Neural progenitor cell (in vitro differentiated cells): ENCODE data around the gene CTSS. TPM values are rescaled to one million over a fixed set of nuclear protein-coding genes. Genes with fewer than 3 reads are reported as not detected.
"Not testable (repeated sequence)": the region's sequence is repeated elsewhere in the genome, so short reads cannot be mapped to it uniquely, and the experiment has no call there.

Experiments
- DNase-seq: peaks from one replicate; pipeline ENCODE4 v3.0.0-alpha.2; 2016; ENCODE audit warnings: low spot score
- H2AFZ ChIP-seq: fragments of 200-600 bp; sonication (generic); replicated peaks from 2 replicates; pipeline ENCODE4 v1.6.1; 2016; ENCODE audit warnings: antibody characterized with exemption
- H3F3A ChIP-seq: fragments of 200-600 bp; sonication (generic); 2 replicates; pipeline ENCODE4 v1.6.1; 2016; ENCODE audit warnings: antibody characterized with exemption, low read depth
- H3K27ac ChIP-seq: fragments of 200-600 bp; sonication (generic); 2 replicates; pipeline ENCODE4 v1.5.1; 2016; ENCODE audit warnings: mild to moderate bottlenecking
- H3K27me3 ChIP-seq: fragments of 200-600 bp; sonication (generic); 2 replicates; pipeline ENCODE4 v1.6.1; 2016; ENCODE audit warnings: mild to moderate bottlenecking, moderate library complexity
- H3K36me3 ChIP-seq: fragments of 200-600 bp; sonication (generic); 2 replicates; pipeline ENCODE4 v1.5.1; 2016
- H3K4me1 ChIP-seq: fragments of 200-600 bp; sonication (generic); 2 replicates; pipeline ENCODE4 v1.6.1; 2016; ENCODE audit warnings: mixed run types
- H3K4me2 ChIP-seq: fragments of 200-600 bp; sonication (generic); 2 replicates; pipeline ENCODE4 v1.6.1; 2016
- H3K4me3 ChIP-seq: fragments of 200-600 bp; sonication (generic); 2 replicates; pipeline ENCODE4 v1.5.1; 2016
- H3K79me2 ChIP-seq: fragments of 200-600 bp; sonication (generic); 2 replicates; pipeline ENCODE4 v1.6.1; 2016; ENCODE audit warnings: low read depth
- H3K9ac ChIP-seq: fragments of 200-600 bp; sonication (generic); 2 replicates; pipeline ENCODE4 v1.6.1; 2016
- H3K9me3 ChIP-seq: fragments of 200-600 bp; sonication (generic); 2 replicates; pipeline ENCODE4 v1.5.1; 2016; ENCODE audit warnings: low read depth
- H4K20me1 ChIP-seq: fragments of 200-600 bp; sonication (generic); 2 replicates; pipeline ENCODE4 v1.6.1; 2016; ENCODE audit warnings: low read depth
- H3K27ac Mint-ChIP-seq: 3 replicates; pipeline ENCODE4 v1.8.0; 2021; ENCODE audit warnings: mixed read lengths
- H3K27me3 Mint-ChIP-seq: 2 replicates; pipeline ENCODE4 v1.8.0; 2022; ENCODE audit warnings: low read depth, mild to moderate bottlenecking, inconsistent platforms, moderate library complexity, mixed read lengths; ENCODE audit not compliant: insufficient read depth
- H3K36me3 Mint-ChIP-seq: 3 replicates; pipeline ENCODE4 v1.8.0; 2021; ENCODE audit warnings: mixed read lengths
- H3K4me1 Mint-ChIP-seq: 3 replicates; pipeline ENCODE4 v1.8.0; 2021; ENCODE audit warnings: mixed read lengths
- H3K4me3 Mint-ChIP-seq: 3 replicates; pipeline ENCODE4 v1.8.0; 2021; ENCODE audit warnings: mild to moderate bottlenecking, moderate library complexity, mixed read lengths
- H3K9me3 Mint-ChIP-seq: 3 replicates; pipeline ENCODE4 v1.8.0; 2020; ENCODE audit warnings: mixed read lengths
- CTCF ChIP-seq: fragments of 200-600 bp; sonication (generic); IDR thresholded peaks from 2 replicates; pipeline ENCODE4 v1.5.1; 2017; ENCODE audit warnings: antibody characterized with exemption, mild to moderate bottlenecking
- EZH2 ChIP-seq: fragments of 200-600 bp; sonication (generic); IDR thresholded peaks from 2 replicates; pipeline ENCODE4 v1.6.1; 2017; ENCODE audit warnings: antibody characterized with exemption, mild to moderate bottlenecking, moderate library complexity
- EZH2phosphoT487 ChIP-seq: fragments of 200-600 bp; sonication (generic); IDR thresholded peaks from 2 replicates; pipeline ENCODE4 v1.6.1; 2017; ENCODE audit warnings: antibody characterized with exemption
- total RNA-seq: library from RNA; depleted of rRNA; stranded (reverse); fragments of >200 nt; gene quantifications from 2 replicates; pipeline ENCODE4 v1.2.3, GENCODE V29; 2015; ENCODE audit warnings: low replicate concordance

CTSS gene
- total RNA-seq, 1 donor from 2014 or later, result not detected

- Mint-ChIP-seq H3K27me3 (no peaks in the 10 kb centered on the region), H3K9me3 (peaks cover 15% of the 10 kb centered on the region), H3K4me3 (no peak overlapping the region), H3K4me1 (no peaks in the 10 kb centered on the region), H3K27ac (no peak overlapping the region), H3K36me3 (peaks cover 2% of the 10 kb centered on the region)
- Histone ChIP-seq H3K9ac (no peak overlapping the region), H4K20me1 (no peaks in the 10 kb centered on the region), H3K4me2 (no peak overlapping the region), H3F3A (no peaks in the 10 kb centered on the region), H3K79me2 (no peaks in the 10 kb centered on the region), H3K4me3 (no peak overlapping the region), H2AFZ (no peak overlapping the region), H3K27me3 (no peaks in the 10 kb centered on the region), H3K36me3 (no peaks in the 10 kb centered on the region), H3K27ac (no peak overlapping the region), H3K4me1 (no peaks in the 10 kb centered on the region), H3K9me3 (no peaks in the 10 kb centered on the region)
- no peak for DNase-seq
- no peak for TF ChIP-seq CTCF
- TF ChIP-seq EZH2, result no peak
- no peak for TF ChIP-seq EZH2phosphoT487
Measured at GRCh38 chr1:150720098-150720497, 45.5 kb downstream of the CTSS start.

- Histone ChIP-seq H3F3A (no peaks in the 10 kb centered on the region), H2AFZ (no peak overlapping the region), H3K4me3 (no peak overlapping the region), H3K27ac (no peak overlapping the region), H3K9ac (no peak overlapping the region), H3K4me1 (peaks cover 2% of the 10 kb centered on the region), H4K20me1 (no peaks in the 10 kb centered on the region), H3K4me2 (no peak overlapping the region), H3K36me3 (no peaks in the 10 kb centered on the region), H3K9me3 (no peaks in the 10 kb centered on the region), H3K79me2 (no peaks in the 10 kb centered on the region), H3K27me3 (no peaks in the 10 kb centered on the region)
- Mint-ChIP-seq H3K36me3 (no peaks in the 10 kb centered on the region), H3K4me3 (no peak overlapping the region), H3K27ac (no peak overlapping the region), H3K9me3 (peaks cover 12% of the 10 kb centered on the region), H3K27me3 (no peaks in the 10 kb centered on the region), H3K4me1 (peaks cover 1% of the 10 kb centered on the region)
- TF ChIP-seq EZH2phosphoT487, result no peak
- no peak for TF ChIP-seq EZH2
- TF ChIP-seq CTCF, result no peak
- DNase-seq, result no peak
Measured at GRCh38 chr1:150718225-150718891, 47.2 kb downstream of the CTSS start.

- not testable (repeated sequence) for H3K9ac ChIP-seq, H3K27ac ChIP-seq, H3K4me3 Mint-ChIP-seq, H3F3A ChIP-seq, H3K27me3 Mint-ChIP-seq, H3K4me2 ChIP-seq, DNase-seq, H3K9me3 Mint-ChIP-seq, H3K4me1 Mint-ChIP-seq, H3K36me3 ChIP-seq, H3K79me2 ChIP-seq, H3K4me1 ChIP-seq, H3K27ac Mint-ChIP-seq, H3K27me3 ChIP-seq, H3K4me3 ChIP-seq, H3K9me3 ChIP-seq, H3K36me3 Mint-ChIP-seq, H4K20me1 ChIP-seq
- H2AFZ ChIP-seq, result peak overlapping the region; percentile 53
Measured at GRCh38 chr1:150709031-150709430, 56.5 kb downstream of the CTSS start.

- Histone ChIP-seq H3K4me3 (no peak overlapping the region), H3K79me2 (no peaks in the 10 kb centered on the region), H2AFZ (no peak overlapping the region), H3K4me2 (no peak overlapping the region), H4K20me1 (no peaks in the 10 kb centered on the region), H3K9me3 (no peaks in the 10 kb centered on the region), H3K27ac (no peak overlapping the region), H3K9ac (no peak overlapping the region), H3K27me3 (no peaks in the 10 kb centered on the region), H3K4me1 (peaks cover 5% of the 10 kb centered on the region), H3K36me3 (no peaks in the 10 kb centered on the region), H3F3A (no peaks in the 10 kb centered on the region)
- Mint-ChIP-seq H3K27ac (no peak overlapping the region), H3K36me3 (no peaks in the 10 kb centered on the region), H3K27me3 (no peaks in the 10 kb centered on the region), H3K9me3 (no peaks in the 10 kb centered on the region), H3K4me1 (peaks cover 5% of the 10 kb centered on the region), H3K4me3 (no peak overlapping the region)
- TF ChIP-seq CTCF (no peak), EZH2phosphoT487 (no peak), EZH2 (no peak)
- DNase-seq, result no peak
Measured at GRCh38 chr1:150708595-150708994, 57.0 kb downstream of the CTSS start.
